HG03103 (cell line): ENCODE results near the gene TBCCD1.
A peak's percentile ranks its signal among the peaks of the same experiment; 100 is the strongest.
"Not testable (repeated sequence)": the region's sequence is repeated elsewhere in the genome, so short reads cannot be mapped to it uniquely, and the experiment has no call there.

ENCODE experiments used
- ATAC-seq: cut with Tn5 transposase; IDR thresholded peaks from one replicate; pipeline ENCODE4 v1.9.1; 2021; ENCODE audit warnings: low read depth; ENCODE audit not compliant: unreplicated experiment

The TBCCD1 gene

DNA sequence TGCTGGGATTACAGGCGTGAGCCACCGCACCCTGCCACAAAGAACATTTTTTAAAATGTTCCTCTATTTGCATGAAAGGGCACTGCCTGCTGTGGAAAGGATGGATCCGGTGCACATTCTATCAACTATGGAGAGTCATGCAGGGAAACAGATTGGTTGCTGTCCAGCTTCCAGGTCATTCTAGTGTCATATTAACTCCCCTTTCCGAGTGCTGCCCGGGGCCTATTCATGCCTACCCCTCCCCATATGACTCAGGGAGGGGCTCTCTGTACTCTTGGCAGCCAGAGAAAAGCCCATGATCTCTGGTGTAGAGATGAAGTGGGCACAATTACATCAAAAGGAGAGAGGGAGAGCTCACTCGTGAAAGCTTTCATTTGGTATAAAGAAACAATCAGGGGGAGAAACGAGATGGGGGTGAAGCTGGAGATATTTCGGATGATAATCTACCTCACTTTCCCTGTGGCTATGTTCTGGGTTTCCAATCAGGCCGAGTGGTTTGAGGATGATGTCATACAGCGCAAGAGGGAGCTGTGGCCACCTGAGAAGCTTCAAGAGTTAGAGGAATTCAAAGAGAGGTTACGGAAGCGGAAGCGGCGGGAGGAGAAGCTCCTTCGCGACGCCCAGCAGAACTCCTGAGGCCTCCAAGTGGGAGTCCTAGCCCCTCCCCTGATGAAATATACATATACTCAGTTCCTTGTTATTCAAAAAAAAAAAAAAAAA is 29.6 kb upstream of the TBCCD1 start:
- no peak for ATAC-seq

DNA sequence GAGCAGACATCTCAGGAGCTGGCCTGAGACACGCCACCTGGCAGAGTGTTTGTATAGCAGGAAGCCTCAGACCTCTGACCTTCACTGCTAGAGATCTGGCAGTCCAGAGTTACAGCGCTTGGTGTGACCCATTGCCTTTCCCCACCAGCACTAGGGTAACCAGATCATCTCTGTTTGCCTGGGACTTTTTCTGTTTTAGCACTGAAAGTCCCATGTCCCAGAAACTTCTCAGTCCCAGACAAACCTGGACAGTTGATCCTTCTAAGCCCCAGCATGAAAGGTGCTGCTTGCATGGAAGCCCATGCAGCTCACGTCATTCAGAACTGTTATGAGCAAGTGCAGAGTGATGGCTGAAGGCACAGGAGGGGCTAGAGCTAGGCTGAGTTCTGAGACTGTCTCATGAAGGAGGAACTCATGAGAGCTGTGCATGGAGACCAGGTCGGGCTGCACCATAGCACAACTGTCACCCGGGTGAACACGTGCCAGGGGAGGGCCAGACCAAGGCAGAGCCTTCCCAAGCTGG is 27.5 kb upstream of the TBCCD1 start:
- ATAC-seq, result no peak

DNA sequence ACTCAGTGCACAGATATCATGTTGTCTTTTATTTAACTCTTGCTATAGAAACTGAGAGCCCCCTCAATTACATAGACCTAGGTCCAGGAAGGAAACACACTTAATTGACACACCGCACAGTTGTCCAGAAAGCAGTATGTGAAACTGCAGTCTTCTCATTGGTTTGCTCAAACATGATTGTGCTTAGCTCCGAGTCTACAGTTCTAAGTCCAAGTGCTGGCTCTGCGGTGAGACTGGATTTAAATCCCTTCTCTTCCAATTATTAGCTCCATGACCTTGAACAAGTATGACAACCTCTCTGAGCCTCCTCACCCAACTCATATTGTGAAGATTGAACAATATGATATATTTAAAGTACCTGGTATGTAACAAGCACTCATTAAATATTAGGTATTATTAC is 26.7 kb upstream of the TBCCD1 start:
- no peak for ATAC-seq

DNA sequence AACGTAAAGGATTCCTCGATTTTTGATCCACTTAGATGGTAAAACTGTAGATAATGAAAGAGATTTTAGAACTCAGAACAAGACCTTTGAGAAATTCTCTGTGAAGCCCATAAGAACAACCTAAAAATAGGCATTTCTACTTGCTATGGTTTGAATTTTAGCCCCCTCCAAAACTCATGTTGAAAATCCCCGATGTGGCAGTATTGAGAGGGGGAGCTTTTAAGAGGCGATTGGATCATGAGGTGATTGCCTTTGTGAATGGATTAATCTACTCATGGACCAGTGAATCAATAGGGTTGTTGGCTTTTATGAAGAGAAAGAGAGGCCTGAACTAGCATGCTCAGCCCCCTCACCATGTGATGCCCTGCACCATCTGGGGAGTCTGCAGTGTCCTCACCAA is 25.5 kb upstream of the TBCCD1 start:
- ATAC-seq, result no peak

DNA sequence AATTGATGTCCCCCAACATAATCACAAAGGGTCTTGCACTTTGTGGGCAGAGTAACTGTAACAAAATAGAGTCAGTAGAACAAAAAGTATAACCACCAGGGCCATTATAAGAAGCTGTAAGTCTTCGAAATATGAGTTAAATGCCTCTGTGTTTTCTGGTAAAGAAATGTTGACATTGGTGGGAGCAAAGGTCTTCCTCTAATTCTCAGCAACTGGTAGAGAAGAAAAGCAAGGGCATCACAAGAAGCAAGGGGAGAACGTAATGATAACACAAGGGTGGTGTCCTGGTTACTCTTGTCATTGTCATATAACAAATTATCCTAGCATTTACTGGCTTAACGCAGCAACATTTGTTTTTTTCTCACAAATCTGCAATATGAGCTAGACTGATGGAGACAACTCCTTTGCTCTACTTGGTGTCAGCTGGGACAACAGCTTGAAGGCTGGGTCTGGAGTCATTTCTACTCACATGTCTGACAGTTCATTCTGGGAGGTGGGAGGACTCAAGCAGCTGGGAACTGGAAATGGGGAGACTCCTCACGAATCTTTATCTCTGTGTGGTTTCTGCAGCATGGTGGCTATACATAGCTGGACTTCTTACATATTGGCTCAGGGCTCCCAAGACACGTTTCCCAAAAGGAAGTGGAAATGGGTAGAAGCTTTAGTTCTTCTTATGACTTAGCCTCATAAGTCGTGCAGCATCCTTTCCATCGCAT is 23.6 kb upstream of the TBCCD1 start:
- ATAC-seq, result no peak

DNA sequence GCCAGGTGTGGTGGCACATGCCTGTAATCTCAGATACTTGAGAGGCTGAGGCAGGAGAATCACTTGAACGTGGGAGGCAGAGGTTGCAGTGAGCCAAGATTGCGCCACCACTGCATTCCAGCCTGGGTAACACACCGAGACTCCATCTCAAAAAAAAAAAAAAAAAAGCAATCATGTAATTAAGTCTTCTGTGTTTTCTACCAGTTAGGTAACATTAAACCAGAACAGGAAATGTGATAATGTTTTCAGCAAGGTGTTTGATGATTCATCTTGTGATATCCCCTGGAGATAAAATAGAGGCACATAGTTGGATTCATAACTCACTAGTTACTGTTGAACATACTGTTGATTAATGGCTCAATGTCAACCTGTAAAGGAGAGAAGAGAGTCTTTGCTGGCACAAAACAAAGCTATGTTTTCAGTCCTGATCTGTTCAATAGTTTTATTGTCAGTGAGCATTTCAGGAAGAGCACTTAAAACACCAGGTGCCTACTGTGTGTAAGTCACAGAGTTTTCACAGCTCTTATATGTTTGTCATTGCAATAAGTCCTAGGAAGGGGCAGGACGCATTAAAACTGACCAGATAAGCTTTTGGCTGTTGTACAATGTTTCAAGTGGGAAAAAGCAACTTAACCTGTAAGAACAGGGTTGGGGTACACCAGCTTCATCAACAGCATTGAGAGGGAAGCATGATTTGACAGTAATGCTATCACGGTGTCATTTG is 22.9 kb upstream of the TBCCD1 start:
- no peak for ATAC-seq

DNA sequence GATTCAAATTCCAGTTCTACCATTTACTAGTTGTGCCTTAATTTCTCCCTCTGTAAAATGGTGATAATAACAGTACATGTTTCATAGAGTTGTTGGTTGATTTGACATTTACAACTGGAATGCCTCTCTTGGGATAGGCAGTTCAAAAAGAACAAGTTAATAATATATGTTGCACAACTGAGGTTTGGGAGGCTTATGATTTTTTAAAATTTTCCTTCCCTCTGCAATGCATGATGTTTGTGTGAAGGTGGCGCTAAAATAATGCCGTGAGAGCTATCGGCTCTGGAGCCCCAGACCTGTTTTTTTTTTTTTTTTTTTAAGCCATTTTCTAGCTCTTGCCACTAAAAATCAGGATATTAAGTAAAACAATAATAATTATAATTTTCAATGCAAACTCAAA is 22.0 kb upstream of the TBCCD1 start:
- no peak for ATAC-seq

DNA sequence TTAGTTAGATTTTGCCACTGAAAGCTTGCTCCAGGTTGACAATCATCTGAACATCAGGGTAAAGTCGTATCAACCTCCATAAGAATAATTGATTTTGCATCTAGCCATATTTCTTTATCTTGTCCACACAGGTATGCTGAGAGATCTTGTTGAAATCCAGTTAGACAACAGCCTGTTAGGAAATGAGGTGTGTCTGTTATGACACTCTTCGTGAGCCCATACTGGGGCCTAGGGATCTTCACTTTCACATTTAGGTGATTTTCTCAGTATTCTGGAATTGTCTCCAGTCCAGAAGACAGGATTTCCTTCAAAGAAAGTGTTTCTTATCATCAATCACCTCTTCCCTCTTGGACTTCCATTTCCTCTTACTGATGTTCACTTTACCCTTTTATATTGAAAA is 21.5 kb upstream of the TBCCD1 start:
- no peak for ATAC-seq

DNA sequence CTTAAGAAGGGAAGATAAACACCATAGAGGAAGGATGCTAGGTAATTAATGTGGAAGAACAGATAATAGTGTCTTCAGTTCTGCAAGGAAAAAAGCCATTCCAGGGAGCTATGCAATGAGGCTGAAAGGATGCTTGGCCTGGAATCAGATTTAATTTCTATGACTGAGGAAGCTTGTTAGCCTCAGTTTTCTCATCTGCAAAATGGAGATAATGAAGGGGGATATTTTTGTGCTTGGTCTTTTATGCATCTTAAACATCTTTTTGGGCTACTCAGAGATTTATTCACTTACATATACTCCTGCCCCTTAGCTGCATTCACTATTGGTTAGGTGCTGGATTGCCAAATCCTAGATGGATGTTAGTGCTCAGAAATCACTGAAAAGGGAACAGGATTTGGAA is 20.0 kb upstream of the TBCCD1 start:
- ATAC-seq, result no peak

DNA sequence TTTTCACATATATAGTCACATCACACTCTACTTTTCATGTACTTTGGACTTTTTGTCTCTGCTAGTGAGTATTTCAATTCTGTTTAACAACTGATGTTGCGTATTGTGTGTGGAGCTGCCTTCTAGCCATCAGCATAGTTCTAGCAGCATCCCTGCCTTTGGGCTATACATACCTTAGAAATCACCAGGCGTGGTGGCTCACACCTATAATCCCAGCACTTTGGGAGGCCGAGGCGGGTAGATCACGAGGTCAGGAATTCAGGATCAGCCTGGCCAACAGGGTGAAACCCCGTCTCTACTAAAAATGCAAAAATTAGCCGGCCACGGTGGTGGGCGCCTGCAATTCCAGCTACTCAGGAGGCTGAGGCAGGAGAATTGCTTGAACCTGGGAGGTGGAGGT is 19.1 kb upstream of the TBCCD1 start:
- ATAC-seq, result not testable (repeated sequence)

DNA sequence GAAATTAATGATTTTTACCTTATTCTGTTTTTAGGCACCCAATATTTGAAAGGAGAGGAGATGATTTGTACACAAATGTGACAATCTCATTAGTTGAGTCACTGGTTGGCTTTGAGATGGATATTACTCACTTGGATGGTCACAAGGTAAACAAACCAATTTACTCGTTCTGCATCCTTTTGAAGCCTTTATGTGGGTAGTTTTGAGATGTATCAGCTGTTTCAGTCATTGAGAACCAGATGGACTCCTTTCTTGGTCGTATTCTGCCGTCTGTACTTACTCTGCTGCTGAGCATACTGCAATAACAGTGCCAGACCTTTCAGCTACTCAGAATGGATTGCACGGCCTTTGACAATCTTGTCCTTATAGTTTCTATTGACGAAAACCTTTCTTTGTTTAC is 16.7 kb upstream of the TBCCD1 start:
- no peak for ATAC-seq

DNA sequence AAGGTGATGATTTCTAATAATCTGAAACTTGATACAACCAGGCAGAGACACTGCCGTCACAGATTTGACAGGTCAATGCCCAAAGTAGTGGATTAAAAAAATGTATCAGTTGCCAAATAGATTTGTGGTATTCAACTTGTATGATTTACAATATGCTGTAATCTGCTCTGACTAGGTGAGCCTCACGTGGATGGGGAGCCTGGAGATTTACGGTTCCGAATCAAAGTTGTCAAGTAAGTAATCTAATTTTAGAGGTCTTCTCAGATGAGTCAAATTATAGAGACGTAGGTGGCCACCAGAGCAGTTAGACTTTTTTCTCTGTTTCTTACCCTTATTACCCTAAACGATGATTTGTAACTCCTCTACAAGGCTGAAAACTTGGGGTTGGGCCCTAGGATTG is 15.4 kb upstream of the TBCCD1 start:
- ATAC-seq, result no peak

DNA sequence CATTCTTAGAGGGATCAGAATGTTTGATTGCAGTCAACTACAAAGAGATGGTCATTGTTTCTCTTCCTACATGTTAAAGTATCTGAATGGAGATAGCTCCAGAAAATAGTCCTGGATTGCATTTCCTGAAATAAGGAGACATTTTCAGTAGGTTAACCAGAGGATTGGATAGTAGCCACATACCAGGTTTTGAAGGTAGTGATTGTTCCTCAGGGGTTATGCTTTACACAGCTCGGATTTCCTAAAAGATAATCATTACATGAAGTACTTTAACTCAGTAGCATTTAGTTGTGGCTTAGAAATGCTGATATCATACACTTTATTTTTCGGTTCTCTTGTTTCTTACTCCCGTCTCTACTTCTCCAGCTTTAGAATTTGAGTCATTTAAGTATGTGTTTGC is 13.6 kb upstream of the TBCCD1 start:
- no peak for ATAC-seq

DNA sequence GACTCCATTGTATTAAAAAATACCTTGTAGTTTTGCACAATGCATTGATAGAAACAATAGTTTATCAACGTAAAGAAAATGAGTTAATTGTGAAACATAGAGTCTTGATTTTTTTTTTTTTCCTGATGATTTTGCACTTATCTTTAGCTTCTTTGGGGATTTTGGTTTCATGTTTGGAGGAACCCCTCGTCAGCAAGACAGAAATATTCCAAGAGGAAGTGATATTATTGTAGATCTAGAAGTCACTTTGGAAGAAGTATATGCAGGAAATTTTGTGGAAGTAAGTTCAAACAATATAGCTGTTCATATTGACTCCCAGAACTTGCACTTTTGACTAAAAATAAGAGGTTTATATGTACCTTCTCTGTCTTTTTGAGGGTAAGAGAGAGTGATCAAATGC is 10.4 kb upstream of the TBCCD1 start:
- ATAC-seq, result no peak

DNA sequence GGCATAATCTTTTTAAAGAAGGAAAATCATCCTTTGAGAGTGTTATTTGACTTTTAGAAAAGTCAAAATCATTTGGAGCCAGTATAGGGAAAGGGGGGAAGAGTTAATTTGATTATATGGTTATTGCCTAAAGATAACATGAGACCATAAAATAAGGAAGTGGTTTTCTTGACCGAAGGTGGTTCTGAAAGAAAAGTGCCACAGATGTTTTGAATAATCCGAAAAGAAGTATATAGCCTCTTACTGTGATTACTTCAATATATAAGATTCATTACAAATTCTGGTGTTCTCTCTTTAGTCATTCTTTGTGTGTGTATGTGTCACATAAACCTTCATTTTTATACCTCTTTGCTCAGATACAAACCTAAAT is 4.5 kb upstream of the TBCCD1 start:
- ATAC-seq, result no peak

DNA sequence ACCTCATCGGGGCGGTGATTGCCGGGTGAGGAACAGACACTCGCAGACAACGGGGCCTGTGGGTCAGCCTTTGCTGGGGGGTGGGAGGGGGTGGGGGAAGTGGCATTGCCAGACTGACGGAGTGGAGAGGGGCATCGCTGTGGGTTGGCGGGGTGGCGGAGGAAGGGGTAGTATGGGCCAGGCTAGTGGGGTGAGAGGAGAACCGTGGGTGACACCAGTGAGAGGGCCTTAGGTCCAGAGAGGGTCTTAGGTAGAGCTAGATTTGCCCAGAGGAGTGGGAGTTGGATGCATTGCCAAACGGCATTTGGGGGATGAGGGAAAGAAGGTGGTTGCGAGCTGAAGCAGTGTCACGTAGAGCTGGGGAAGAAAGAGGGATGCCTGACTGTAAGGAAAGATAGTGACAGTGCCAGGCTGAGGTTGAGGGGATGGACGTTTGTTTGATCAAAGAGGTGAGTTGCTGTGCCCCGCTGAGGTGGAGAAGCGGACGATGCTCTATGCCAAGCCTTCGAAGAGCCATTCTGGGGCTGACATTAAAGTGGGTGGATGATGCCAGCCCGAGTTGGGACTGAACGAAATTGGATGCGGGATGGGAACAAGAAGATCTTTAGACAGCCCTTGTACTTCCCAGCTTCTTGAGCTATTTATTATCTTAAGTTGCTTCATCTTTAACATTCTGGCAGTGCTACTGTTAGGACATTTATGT is 4.0 kb upstream of the TBCCD1 start:
- no peak for ATAC-seq

DNA sequence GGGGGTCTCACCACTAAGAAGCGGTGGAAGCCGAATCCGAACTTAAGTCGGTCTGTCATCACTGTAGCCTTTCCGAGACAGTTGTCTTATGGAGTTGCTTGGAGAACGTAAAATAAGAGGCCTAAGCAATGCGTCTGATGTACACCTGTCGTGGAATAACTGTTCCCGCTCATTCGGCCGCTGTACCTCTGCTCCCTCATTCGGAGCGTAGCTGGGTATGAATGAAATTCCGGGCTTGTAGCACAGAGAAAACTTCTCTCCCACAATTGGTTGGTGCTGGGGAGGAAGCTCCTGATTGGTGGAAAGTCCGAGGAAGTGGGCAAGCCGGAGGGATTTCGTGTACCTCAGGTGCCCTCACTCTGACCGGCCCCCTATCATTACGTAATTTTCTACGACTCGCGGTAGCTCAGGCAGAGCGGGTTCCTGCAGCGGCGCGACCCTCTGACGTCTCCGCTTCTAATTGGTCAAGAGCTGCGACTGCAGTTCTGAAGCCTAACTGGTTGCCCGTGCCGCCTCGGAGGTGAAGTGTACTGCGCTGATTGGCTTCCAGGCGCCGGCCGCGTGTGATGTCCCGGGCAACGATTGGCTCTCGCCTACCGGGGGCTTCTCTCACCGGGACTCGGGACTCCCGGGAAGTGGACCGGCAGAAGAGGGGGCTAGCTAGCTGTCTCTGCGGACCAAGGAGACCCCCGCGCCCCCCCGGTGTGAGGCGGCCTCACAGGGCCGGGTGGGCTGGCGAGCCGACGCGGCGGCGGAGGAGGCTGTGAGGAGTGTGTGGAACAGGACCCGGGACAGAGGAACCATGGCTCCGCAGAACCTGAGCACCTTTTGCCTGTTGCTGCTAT is 3.2 kb upstream of the TBCCD1 start, which contains the start of gene DNAJB11:
DNAJB11 (plus strand) TSS at position 625 of the 845 bp plus-strand sequence; CDS start at position 803, 178 bp downstream.
- ATAC-seq, result peak; percentile 86

DNA sequence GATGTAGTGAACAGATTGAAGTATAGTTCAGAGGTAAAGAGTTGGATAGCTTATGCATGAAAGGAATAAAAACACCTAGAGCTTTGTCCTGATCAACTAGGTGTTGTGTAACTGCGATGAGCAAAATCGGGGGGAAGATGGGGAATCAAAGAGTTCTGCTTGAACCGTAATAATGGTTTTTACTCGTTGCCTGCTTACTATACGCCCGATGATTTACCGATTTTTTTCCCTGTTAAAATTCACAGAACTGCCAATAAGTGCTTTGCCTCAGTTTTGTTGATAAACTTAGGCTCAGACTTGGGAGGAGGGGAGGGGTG is 2.6 kb upstream of the TBCCD1 start:
- no peak for ATAC-seq

DNA sequence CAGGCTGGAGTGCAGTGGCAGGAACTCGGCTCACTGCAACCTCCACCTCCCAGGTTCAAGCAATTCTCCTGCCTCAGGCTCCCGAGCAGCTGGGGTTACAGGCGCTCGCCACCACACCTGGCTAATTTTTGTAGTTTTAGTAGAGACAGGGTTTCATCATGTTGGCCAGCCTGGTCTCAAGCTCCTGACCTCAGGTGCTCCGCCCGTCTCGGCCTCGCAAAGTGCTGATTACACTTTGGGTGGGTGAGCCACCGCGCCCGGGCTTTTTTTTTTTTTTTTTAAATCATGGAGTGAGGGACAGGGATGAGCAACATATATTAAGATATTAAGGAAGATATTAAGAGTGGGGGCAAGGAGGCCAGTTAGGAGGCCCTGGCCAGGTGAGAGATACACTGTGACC is 2.2 kb upstream of the TBCCD1 start:
- ATAC-seq, result not testable (repeated sequence)

DNA sequence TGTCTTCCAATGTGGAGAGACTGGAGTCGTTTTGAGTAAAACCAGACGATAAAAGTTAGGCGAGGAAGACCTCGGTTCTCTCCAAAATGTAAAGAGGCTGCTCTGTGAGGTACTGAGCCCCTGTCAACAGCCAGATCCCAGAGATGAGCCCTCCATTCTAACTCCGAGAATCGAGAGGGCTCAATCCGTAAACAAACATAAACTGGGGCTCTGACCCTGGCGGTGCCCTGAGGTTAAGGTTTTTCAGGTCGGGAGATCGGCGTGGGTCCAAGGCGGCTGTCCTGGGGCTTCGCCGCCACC is 417 bp downstream of the TBCCD1 start:
- ATAC-seq, result no peak
